NCI-H226 (cell line): ENCODE data around the gene BMPR2.
"Not testable (repeated sequence)": the region's sequence is repeated elsewhere in the genome, so short reads cannot be mapped to it uniquely, and the experiment has no call there.

ENCODE experiments used
- DNase-seq: peaks from one replicate; pipeline ENCODE4 v3.0.0-alpha.2; 2015

BMPR2 gene

DNA sequence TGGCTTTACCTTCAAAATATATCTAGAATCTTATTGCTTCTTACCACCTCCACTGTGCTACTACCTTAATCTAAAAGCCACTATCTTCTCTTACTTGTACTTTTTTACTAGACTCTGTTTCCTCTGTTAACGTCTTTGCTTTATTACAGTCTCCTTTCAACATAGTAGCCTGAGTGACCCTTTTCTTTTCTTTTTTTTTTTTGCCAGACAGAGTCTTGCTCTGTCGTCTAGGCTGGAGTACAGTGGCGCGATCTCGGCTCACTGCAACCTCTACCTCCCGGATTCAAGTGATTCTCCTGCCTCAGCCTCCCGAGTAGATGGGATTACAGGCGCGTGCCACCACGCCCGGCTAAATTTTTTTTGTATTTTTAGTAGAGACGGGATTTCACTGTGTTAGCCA is 10.4 kb downstream of the BMPR2 start:
- not testable (repeated sequence) for DNase-seq

DNA sequence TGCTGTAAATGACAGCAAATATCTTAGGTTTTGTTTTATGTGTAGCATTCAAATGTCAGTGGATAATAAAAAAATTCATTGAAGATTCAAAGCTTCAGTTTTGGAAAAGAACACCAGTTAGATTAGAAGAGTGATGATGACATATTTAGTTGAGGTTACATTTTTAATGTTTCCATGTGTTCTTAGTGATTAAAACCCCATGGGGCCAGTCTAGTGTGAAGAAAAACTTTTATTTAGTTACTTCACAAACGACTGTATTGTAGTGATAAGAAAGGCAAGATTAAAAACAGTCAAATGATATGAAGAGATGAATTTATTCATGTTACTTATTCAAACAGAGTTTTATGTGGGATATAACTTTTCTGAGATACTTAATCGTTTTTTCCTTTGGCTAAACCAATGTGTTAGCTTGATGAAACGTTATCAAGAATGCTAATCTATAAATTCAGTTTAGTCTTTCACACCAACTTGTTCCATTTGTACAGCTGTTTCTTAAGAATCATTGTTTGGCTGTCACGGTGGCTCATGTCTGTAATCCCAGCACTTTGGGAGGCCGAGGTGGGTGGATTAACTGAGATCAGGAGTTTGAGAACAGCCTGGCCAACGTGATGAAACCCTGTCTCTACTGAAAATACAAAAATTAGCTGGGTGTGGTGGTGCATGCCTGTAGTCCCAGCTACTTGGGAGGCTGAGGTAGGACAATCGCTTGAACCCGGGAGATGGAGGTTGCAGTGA is 11.6 kb downstream of the BMPR2 start:
- no peak for DNase-seq

DNA sequence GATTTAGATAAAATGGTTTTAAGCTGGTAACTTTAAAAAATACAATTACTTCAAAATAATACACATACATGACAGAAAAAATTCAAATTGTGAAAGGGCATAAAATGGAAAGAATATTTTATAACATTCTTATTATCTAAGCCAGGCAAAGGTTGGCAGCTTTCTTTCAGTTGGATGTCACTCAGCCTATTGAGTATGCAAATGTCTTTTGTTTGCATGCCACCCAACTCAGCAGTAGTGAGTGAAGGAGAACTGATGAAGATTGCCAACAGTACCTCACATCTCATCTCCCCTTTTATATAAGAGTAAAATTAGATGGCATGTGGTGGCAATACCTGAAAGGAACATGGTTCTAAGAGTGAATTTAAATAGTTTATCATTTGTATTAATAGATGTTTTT is 24.8 kb downstream of the BMPR2 start:
- DNase-seq = no peak

- DNase-seq = no peak
These were observed 29.7 kb downstream of the BMPR2 start for GRCh38 chr2:202405798-202406197.

DNA sequence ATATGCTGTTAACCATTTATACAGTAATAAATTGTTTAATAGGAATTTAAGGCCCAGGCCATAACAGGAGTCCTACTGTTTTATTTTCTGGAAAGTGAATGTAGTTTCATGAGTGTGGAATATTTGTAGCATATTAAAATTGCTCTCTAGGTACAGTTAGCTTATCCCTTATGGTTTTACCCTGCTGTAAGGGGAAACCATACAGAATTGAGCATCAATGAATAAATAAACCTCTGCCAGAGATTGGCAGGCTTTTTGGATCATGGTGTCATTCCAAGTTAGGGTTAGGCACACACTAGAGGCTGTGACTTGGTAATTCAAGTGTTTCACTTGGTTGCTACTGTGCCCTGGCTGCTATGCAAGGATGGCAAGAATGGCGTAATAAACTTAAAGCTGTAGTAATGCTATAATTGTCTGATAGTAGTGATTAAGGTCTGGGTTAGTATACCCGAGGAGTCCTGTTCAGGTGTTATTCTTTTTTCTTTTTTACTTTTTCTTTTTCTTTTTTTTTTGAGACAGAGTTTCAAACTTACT is 30.4 kb downstream of the BMPR2 start:
- no peak for DNase-seq

DNA sequence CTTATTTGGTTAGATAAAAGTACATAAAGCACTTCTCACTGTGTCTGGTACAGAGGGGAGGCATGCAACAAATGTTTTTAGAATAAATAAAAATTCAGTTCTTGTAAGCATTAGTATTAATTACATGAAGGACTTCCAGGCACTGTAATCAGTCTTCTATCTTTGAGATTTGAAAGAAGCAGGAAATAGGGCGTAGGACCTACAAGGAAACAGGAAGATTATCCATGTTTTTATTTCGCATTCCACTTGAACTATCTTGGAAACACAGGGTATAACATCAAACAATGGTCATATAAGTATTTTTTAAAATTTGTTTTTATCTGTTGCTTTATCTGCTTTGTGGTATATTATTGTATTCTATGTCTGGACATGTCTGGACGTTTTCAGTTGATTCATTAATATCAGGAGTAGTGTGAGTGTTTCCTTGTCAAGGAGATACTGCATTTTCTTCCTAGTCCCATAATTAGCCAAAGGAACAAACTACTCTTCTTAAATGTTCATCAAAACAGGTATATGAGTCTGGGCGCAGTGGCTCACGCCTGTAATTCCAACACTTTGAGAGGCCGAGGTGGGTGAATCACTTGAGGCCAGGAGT is 32.5 kb downstream of the BMPR2 start:
- DNase-seq = no peak

DNA sequence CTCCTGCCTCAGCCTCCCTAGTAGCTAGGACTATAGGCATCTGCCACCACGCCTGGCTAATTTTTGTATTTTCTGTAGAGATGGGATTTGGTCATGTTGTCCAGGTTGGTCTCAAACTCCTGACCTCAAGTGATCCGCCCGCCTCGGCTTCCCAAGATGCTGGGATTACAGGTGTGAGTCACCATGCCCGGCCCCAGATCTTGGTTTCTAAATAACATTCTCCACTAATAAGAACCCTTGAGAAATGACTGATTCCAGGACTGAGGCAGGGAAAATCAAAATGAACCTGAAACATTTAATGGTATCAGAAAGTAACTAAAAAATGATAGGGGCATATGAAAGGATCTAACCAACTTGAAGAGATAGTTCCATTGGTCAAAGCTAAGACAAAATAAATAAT is 34.0 kb downstream of the BMPR2 start:
- no peak for DNase-seq

DNA sequence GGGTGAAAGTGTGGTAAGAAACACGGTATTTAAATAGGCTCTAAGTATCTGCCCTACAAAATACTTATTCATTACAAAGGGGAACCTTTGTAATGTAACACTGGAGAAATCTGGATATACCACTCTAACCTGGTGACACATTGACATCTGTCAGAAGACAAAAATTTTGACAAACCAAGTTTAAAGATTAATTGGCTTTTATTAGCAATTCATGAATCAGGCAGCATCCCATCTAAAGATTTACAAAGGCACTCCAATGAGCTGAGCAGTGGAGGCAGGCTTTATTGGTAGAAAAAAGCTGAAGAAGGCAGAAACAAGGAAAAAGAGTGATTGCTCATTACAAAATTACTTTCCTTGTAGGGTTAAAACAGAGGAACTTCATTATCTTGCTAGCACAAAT is 35.0 kb downstream of the BMPR2 start:
- DNase-seq = no peak

GRCh38 chr2:202418027-202418426 is 41.9 kb downstream of the BMPR2 start:
- no peak for DNase-seq

DNA sequence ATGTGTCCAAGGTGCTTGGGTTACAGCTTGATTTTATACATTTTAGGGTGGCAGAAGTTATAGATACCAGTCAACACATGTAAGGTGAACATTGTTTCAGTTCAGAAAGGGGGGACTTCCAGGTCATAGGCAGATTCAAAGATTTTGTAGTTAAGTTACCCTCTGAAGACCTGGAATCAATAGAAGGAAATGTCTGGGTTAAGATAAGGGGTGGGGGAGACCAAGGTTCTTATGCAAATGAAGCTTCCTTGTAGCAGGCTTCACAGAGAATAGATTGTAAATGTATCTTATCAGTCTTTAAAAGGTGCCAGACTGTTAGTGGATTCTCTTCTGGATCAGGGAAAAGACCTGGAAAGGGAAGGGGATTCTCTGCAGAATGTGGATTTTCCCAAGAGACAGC is 42.4 kb downstream of the BMPR2 start:
- DNase-seq = no peak

- DNase-seq = no peak
These were observed 47.0 kb downstream of the BMPR2 start for GRCh38 chr2:202423139-202423538.

DNA sequence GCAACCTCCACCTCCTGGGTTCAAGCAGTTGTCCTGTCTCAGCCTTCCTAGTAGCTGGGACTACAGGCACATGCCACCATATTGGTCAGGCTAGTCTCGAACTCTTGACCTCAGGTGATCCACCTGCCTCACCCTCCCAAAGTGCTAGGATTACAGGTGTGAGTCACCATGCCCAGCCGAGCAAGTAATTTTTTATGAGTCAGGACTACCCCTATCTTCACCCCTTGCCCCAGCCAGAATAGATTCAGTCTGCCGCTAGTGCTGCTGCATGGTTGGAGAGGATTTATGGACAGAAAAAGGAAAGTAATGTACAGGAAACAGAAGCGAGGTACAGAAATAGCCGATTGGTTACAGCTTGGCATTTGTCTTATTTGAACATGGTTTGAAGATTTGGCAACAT is 48.9 kb downstream of the BMPR2 start:
- DNase-seq = peak; percentile 19

DNA sequence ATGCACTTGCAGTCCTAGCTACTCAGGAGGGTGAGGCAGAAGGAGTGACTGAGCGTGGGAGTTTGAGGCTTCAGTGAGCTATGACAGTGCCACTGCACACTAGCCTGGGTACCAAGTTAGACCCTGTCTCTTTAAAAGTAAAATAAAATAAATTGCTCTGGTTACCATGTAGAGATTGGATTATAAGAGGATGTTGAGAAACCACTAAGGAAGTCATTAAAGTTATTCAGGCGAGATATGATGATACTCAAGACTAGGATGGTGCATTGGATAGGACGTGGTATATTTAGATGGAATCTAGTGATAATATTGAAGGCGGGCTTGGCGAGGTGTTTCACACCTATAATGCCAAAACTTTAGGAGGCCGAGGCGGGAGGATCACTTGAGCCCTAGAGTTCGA is 50.6 kb downstream of the BMPR2 start:
- DNase-seq = no peak

GRCh38 chr2:202429164-202429980 is 53.2 kb downstream of the BMPR2 start:
- peak; percentile 81 for DNase-seq

DNA sequence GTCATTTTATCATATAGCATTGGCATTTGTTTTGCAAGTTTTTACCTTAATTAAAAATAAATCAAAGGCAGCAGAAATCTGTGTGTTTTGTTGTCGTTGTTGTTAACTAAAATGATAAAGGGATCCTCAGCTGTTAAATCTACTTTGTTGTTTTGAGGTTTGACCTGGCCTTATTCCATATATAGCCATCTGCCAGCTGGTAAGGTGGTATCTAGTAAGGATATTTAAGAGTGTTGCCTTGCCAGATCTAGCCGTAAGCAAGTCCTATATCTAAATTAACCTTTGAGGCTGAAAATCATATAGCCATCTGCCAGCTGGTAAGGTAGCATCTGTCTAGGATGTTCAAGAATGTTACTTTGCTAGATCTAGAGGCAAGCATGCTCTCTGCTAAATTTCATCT is 56.6 kb downstream of the BMPR2 start:
- DNase-seq = no peak

- no peak for DNase-seq
These were observed 58.3 kb downstream of the BMPR2 start for GRCh38 chr2:202434472-202434871.

GRCh38 chr2:202436626-202437025 is 60.5 kb downstream of the BMPR2 start:
- no peak for DNase-seq

- DNase-seq = not testable (repeated sequence)
These were observed 64.0 kb downstream of the BMPR2 start for GRCh38 chr2:202440117-202440516.

GRCh38 chr2:202442882-202443281 is 66.8 kb downstream of the BMPR2 start:
- no peak for DNase-seq

GRCh38 chr2:202444000-202444399 is 67.9 kb downstream of the BMPR2 start:
- no peak for DNase-seq

GRCh38 chr2:202449344-202449743 is 73.2 kb downstream of the BMPR2 start:
- no peak for DNase-seq

DNA sequence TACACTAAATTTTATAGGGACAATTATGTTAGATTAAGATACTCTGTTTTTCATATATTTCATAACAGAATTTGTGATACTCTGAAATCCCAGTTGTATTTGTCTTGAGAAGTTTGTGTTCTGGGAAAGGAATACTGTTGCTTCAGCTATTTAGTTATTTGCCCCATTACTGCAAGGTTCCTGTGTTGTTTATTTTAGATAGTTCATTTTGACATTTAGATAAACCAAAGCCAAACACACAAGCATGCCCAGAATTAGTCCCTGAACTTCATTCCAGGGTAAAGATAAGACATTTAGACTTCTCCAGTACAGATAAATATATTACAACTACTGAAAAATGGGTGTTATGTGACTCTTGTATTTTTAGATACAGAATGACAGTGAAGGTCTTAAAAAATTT is 74.7 kb downstream of the BMPR2 start:
- peak; percentile 3 for DNase-seq

DNA sequence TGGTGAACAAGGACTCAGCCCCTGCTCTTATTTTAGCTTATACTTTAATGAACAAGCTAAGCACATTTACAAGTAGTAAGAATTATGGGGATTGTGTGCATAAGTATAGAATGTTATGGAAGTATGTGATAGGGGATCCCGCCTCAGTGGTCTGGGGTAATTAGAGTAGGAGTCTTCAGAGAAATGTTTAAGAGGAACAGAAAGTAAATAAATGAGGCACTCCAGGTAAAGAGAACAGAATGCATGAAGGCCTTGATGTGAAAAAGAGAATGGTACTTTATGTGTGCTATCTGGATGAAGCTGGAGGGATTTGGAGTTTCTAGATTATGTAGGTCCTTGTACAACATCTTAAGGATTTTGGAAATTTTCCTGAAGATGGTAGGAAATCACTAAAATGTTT is 76.6 kb downstream of the BMPR2 start:
- no peak for DNase-seq

DNA sequence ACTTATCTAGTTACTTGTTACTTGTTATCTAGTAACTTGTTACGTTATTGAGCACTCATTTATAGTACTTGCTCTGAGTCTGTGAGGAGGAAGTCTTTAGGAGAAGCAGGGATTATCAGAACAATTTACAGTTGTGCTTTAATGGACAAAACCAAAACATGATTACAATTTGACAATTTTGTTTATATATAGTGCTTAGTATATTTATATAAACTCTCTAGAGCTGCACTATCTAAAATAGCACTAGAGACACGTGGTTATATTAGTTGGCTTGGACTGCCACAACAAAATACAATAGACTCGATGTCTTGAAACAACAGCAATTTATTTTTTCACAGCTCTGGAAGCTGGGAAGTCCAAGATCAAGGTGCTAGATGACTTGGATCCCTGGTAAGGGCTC is 78.4 kb downstream of the BMPR2 start:
- no peak for DNase-seq
